Testis (tissue), 3 donors: ENCODE data around the gene TRIM28. TPM values are rescaled to one million over a fixed set of nuclear protein-coding genes. Genes with fewer than 3 reads are reported as not detected.

Experiments
- DNase-seq: peaks from one replicate; pipeline ENCODE4 v3.0.0-alpha.2; 2019
- H3K27ac ChIP-seq, 2 donors: fragments of 200-600 bp; sonication (generic); one replicate each; pipeline ENCODE4 v1.5.1; 2019
- H3K27me3 ChIP-seq: fragments of 200-600 bp; sonication (generic); one replicate; pipeline ENCODE4 v1.5.1; 2019
- H3K36me3 ChIP-seq: fragments of 200-600 bp; sonication (generic); one replicate; pipeline ENCODE4 v1.5.1; 2017; ENCODE audit warnings: low read depth; ENCODE audit errors: missing control alignments
- H3K4me1 ChIP-seq: fragments of 200-600 bp; sonication (generic); one replicate; pipeline ENCODE4 v1.5.1; 2019
- H3K4me3 ChIP-seq, 2 donors: fragments of 200-600 bp; sonication (generic); one replicate each; pipeline ENCODE4 v1.5.1; 2017 to 2019
- H3K9me3 ChIP-seq: fragments of 200-600 bp; sonication (generic); one replicate; pipeline ENCODE4 v1.5.1; 2017
- POLR2A ChIP-seq: fragments of 450-650 bp; IDR thresholded peaks from one replicate; pipeline ENCODE4 v1.6.1; 2017; ENCODE audit warnings: antibody characterized with exemption, mild to moderate bottlenecking, moderate library complexity
- WGBS, 2 donors: methylation state at CpG; one replicate each; pipeline ENCODE4 v1.1.5; 2018; 5-methylcytosine and 5-hydroxymethylcytosine counted together
- intact Hi-C: fragments of 100-400 bp; cut with DNase I; formaldehyde crosslinking; loops from one replicate; pipeline ENCODE4 v1.15.1; 2023; ENCODE audit warnings: low total_unique reads
- polyA plus RNA-seq: library from polyadenylated mRNA; stranded (reverse); fragments of 350-450 nt; fragmentation: Illumina TruSeq; extraction: RNeasy Lipid Tissue Mini Kit (QIAGEN cat#74804); gene quantifications from one replicate; pipeline ENCODE4 v1.2.3, GENCODE V29; 2014; ENCODE audit warnings: low read depth, low replicate concordance; ENCODE audit not compliant: insufficient read depth
- total RNA-seq, 2 donors: library from RNA; depleted of rRNA; stranded (reverse); fragments of >200 nt; gene quantifications; one replicate each; pipeline ENCODE4 v1.2.3, GENCODE V29; 2016
- TF ChIP-seq, protein P1 (sequence below), 3 experiments: fragments of 450-650 bp in 2 of 3; fragments of 200-600 bp in 1 of 3; sonication (generic) in 1 of 3; IDR thresholded peaks; one replicate each; pipeline ENCODE4 v1.5.1; 2016 to 2019; ENCODE audit warnings: antibody characterized with exemption in 3 of 3, mild to moderate bottlenecking in 2 of 3, moderate library complexity in 1 of 3

TRIM28 gene
- total and polyA plus RNA-seq, 3 donors from 2014 or later, result 415 to 694 (median 521) TPM

GRCh38 chr19:58552655-58553054 lies 8.8 kb downstream of the TRIM28 start:
- Histone ChIP-seq H3K9me3 (no peaks in the 10 kb centered on the region), H3K36me3 (peaks cover 4% of the 10 kb centered on the region), H3K4me1 (peaks cover 30% of the 10 kb centered on the region), H3K27me3 (no peaks in the 10 kb centered on the region), H3K27ac (no peak overlapping the region), H3K4me3 (no peak overlapping the region)
- DNase-seq, result no peak
- no peak for TF ChIP-seq POLR2A
- TF ChIP-seq, protein P1, sequence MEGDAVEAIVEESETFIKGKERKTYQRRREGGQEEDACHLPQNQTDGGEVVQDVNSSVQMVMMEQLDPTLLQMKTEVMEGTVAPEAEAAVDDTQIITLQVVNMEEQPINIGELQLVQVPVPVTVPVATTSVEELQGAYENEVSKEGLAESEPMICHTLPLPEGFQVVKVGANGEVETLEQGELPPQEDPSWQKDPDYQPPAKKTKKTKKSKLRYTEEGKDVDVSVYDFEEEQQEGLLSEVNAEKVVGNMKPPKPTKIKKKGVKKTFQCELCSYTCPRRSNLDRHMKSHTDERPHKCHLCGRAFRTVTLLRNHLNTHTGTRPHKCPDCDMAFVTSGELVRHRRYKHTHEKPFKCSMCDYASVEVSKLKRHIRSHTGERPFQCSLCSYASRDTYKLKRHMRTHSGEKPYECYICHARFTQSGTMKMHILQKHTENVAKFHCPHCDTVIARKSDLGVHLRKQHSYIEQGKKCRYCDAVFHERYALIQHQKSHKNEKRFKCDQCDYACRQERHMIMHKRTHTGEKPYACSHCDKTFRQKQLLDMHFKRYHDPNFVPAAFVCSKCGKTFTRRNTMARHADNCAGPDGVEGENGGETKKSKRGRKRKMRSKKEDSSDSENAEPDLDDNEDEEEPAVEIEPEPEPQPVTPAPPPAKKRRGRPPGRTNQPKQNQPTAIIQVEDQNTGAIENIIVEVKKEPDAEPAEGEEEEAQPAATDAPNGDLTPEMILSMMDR (IDR thresholded peaks at IDR 0.05), result no peak
- intact Hi-C loops, result no loop called here
- 87 to 91% methylated on average over 2 of the region's 2 CpGs for WGBS, 2 donors

DNA sequence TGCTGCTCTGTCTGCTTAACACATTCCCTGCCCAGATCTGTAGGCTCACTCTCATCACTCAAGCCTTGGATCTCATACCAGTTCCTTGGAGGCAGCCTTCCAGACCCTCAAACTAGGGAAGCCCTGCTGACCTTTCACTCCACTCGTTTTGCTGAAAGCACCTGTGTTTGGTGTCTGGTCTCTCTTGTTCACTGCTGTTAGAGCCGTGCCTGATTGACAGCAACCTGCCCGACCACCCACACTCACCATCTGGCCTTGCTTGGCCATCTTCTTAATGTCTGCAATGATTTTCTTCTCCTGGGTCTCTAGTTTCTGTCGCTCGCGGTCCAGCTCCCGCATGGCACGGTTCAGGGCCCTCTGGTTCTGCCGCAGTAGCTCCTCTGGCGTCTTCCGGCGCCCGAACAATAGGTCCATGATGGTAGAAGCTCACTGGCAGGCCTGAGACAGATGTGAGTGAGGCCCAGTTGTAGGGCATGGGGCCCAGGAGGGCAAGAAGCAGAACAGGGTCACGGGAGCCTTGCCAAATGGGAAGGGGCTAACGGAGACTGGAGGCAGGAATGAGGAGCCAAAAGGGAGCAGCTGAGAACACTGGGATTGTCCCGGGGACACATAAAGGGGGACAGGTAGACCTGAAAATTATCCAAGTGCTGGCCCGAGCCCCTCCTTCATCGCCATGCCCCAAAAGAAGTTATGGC lies 10.1 kb downstream of the TRIM28 start:
- 19% methylated on average over 18 of the region's 18 CpGs for WGBS, 2 donors
- Histone ChIP-seq H3K4me3 (peak overlapping the region; percentile 68 to 79), H3K27ac (peak overlapping the region; percentile 66 to 93), H3K4me1 (peaks cover 30% of the 10 kb centered on the region), H3K27me3 (no peaks in the 10 kb centered on the region), H3K36me3 (peaks cover 4% of the 10 kb centered on the region), H3K9me3 (no peaks in the 10 kb centered on the region)
- DNase-seq, result no peak
- TF ChIP-seq, protein P1 (IDR thresholded peaks at IDR 0.05), result no peak
- no peak for TF ChIP-seq POLR2A
- intact Hi-C loops, result no loop called here

- peaks cover 32% of the 10 kb centered on the region for H3K4me1 ChIP-seq
- intact Hi-C loops, result no loop called here
- H3K27ac ChIP-seq, result peak within 1 kb of the TSS; percentile 66 to 93
- 0% methylated on average over 24 to 55 of the region's 69 CpGs for WGBS, 2 donors
- TF ChIP-seq, protein P1 (IDR thresholded peaks at IDR 0.05), result no peak
- peak within 1 kb of the TSS; percentile 68 to 79 for H3K4me3 ChIP-seq
- no peaks in the 10 kb centered on the region for H3K27me3 ChIP-seq
- H3K36me3 ChIP-seq, result peaks cover 1% of the 10 kb centered on the region
- no peaks in the 10 kb centered on the region for H3K9me3 ChIP-seq
- DNase-seq, result peak; percentile 98
Measured at GRCh38 chr19:58554494-58555368, 10.9 kb downstream of the TRIM28 start, which contains the start of gene CHMP2A. Gene CHMP2A (minus strand): TSS chr19:58555105. CDS start chr19:58554212, 893 bp downstream.

DNA sequence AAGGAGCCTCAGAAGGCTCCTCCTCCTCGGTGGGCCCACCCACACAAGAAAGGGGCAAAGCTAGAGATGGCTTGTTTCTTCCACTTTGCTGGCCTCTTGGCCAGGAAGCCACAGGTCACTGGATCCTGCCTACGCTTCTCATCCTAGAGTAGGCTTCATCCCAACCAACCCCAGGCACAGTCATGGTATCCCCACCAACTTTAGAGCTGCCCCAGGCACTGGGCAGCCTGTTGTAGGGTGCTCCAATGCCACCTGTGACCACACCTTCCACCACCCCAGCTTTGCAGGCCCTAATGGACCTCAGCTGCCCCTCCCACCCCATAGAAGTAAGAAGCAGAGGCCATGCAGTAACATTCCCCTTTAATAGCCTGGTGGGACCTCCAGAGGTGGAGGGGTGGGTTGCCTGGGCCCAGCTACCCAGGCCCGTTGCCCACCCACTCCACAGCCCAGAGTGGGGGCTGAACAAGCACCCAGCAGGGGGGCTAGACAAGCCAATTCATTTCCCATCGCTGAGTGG lies 11.6 kb downstream of the TRIM28 start:
- peaks cover 39% of the 10 kb centered on the region for H3K4me1 ChIP-seq
- peak overlapping the region; percentile 66 to 93 for H3K27ac ChIP-seq
- TF ChIP-seq POLR2A, result no peak
- TF ChIP-seq, protein P1 (IDR thresholded peaks at IDR 0.05), result no peak
- no peaks in the 10 kb centered on the region for H3K27me3 ChIP-seq
- 0 to 26% methylated on average over 2 to 4 of the region's 4 CpGs for WGBS, 2 donors
- peak overlapping the region; percentile 68 to 79 for H3K4me3 ChIP-seq
- H3K9me3 ChIP-seq, result no peaks in the 10 kb centered on the region
- no peaks in the 10 kb centered on the region for H3K36me3 ChIP-seq
- DNase-seq, result peak; percentile 15
- intact Hi-C loops, result no loop called here
